HepG2 (cell line): Measurements from ENCODE around the gene PTHLH. TPM values are rescaled to one million over a fixed set of nuclear protein-coding genes. Genes with fewer than 3 reads are reported as not detected.
A peak's percentile ranks its signal among the peaks of the same experiment; 100 is the strongest.

Experiments
- HDAC1 ChIP-seq: sonication (generic); formaldehyde crosslinking; IDR thresholded peaks from 2 replicates; pipeline ENCODE4 v1.5.1; 2020; ENCODE audit warnings: mild to moderate bottlenecking, missing genetic modification reagents
- HMGXB4 ChIP-seq, 2 experiments: sonication (generic) in 1 of 2; formaldehyde crosslinking in 1 of 2; IDR thresholded peaks; 2 replicates each; pipeline versions ENCODE4 v1.4.0 to v1.6.1; 2018 to 2020; ENCODE audit warnings: missing genetic modification reagents in 2 of 2, borderline replicate concordance in 1 of 2, low read depth in 1 of 2, mild to moderate bottlenecking in 1 of 2, missing biosample characterization in 1 of 2
- HNF1B ChIP-seq: sonication (generic); formaldehyde crosslinking; IDR thresholded peaks from 2 replicates; pipeline ENCODE4 v1.5.1; 2020; ENCODE audit warnings: mild to moderate bottlenecking, moderate library complexity, missing genetic modification reagents
- HNRNPLL ChIP-seq: fragments of 200-400 bp; formaldehyde crosslinking; IDR thresholded peaks from 2 replicates; pipeline ENCODE4 v1.6.1; 2017; ENCODE audit warnings: mild to moderate bottlenecking, low read depth, low read length; ENCODE audit not compliant: poor library complexity, severe bottlenecking
- KDM5A ChIP-seq: fragments of 200-600 bp; sonication (generic); IDR thresholded peaks from 2 replicates; pipeline ENCODE4 v1.7.0; 2018; ENCODE audit warnings: antibody characterized with exemption, mild to moderate bottlenecking, low read length, borderline replicate concordance
- MAX ChIP-seq: IDR thresholded peaks from 2 replicates; pipeline ENCODE4 v1.6.1; 2012; ENCODE audit warnings: inconsistent platforms
- NBN ChIP-seq: fragments of 450-650 bp; conservative IDR thresholded peaks from 2 replicates; pipeline ENCODE4 v1.6.1; 2017
- NFKB2 ChIP-seq: sonication (generic); formaldehyde crosslinking; IDR thresholded peaks from 2 replicates; pipeline ENCODE4 v1.4.0; 2020; ENCODE audit warnings: missing genetic modification reagents, borderline replicate concordance
- NFYB ChIP-seq: sonication (generic); formaldehyde crosslinking; IDR thresholded peaks from 2 replicates; pipeline ENCODE4 v1.4.0; 2020; ENCODE audit warnings: missing genetic modification reagents
- RCOR2 ChIP-seq: IDR thresholded peaks from 2 replicates; pipeline ENCODE4 v1.6.1; 2016; ENCODE audit warnings: missing biosample characterization, missing genetic modification reagents
- SP2 ChIP-seq: sonication (generic); formaldehyde crosslinking; IDR thresholded peaks from 2 replicates; pipeline ENCODE4 v1.5.1; 2020; ENCODE audit warnings: mild to moderate bottlenecking, missing genetic modification reagents
- TAF1 ChIP-seq: sonication (generic); formaldehyde crosslinking; IDR thresholded peaks from 2 replicates; pipeline ENCODE4 v1.4.0; 2020; ENCODE audit warnings: missing genetic modification reagents
- U2AF1 ChIP-seq: fragments of 200-400 bp; formaldehyde crosslinking; optimal IDR thresholded peaks from 2 replicates; pipeline ENCODE3; 2017; ENCODE audit warnings: mild to moderate bottlenecking, low read depth, low read length
- UBTF ChIP-seq: sonication (generic); formaldehyde crosslinking; IDR thresholded peaks from 2 replicates; pipeline ENCODE4 v1.4.0; 2020; ENCODE audit warnings: mild to moderate bottlenecking, missing genetic modification reagents
- YY1 ChIP-seq: IDR thresholded peaks from 2 replicates; pipeline ENCODE4 v1.6.1; 2011; ENCODE audit warnings: low read length, low read depth, moderate library complexity, mild to moderate bottlenecking; ENCODE audit not compliant: insufficient read depth, insufficient replicate concordance
- ZNF574 ChIP-seq: sonication (generic); formaldehyde crosslinking; IDR thresholded peaks from 2 replicates; pipeline ENCODE4 v1.4.0; 2020; ENCODE audit warnings: missing genetic modification reagents
- ZNF607 ChIP-seq: sonication (generic); formaldehyde crosslinking; IDR thresholded peaks from 2 replicates; pipeline ENCODE4 v1.5.1; 2020; ENCODE audit warnings: missing genetic modification reagents, mild to moderate bottlenecking, borderline replicate concordance
- polyA plus RNA-seq, 8 experiments: library from polyadenylated mRNA; depleted of rRNA in 3 of 8; stranded (reverse) in 7 of 8; unstranded in 1 of 8; fragments of >200 nt; fragmentation: Illumina TruSeq in 4 of 8; extraction: Trizol in 4 of 8; gene quantifications; 2 replicates each; pipeline versions ENCODE4 v1.2.1 to v1.2.3, GENCODE V29; 2011 to 2016; ENCODE audit warnings: low read depth in 4 of 8, missing spikeins in 1 of 8, mixed read lengths in 1 of 8; ENCODE audit not compliant: insufficient read depth in 1 of 8
- total RNA-seq, 5 experiments: library from RNA; depleted of rRNA; stranded (reverse); fragments of >200 nt; fragmentation: Illumina TruSeq; extraction: Trizol; gene quantifications; 2 replicates each; pipeline ENCODE4 v1.2.3, GENCODE V29; 2016; ENCODE audit warnings: low read depth in 1 of 5

PTHLH gene
- total and polyA plus RNA-seq, 2 of the 13 experiments (the other 11 are each of a cell fraction or from before 2014, with no cell fraction given) = 0.22 TPM; not detected in 1

- TF ChIP-seq HMGXB4 (CRISPR knock-in tag; IDR thresholded peaks at IDR 0.05; ENCODE audit: borderline replicate concordance in 1 of 2, low read depth in 1 of 2) (0 out of 4 replicates have a peak, but pooled peaks of 1 of the 2 experiments have one; percentile 7), NFYB (CRISPR knock-in tag) (no peak), MAX (peak; percentile 71), NBN (no peak), RCOR2 (CRISPR knock-in tag) (no peak), HNRNPLL (no peak), UBTF (CRISPR knock-in tag) (peak; percentile 62), HDAC1 (CRISPR knock-in tag) (peak; percentile 49; the same call in 1 of the 2 replicates), ZNF607 (CRISPR knock-in tag) (0 out of 2 replicates have a peak, but pooled peaks have one; percentile 40), KDM5A (no peak), NFKB2 (CRISPR knock-in tag) (peak; percentile 37; the same call in 1 of the 2 replicates), YY1 (peak; percentile 32), SP2 (CRISPR knock-in tag) (0 out of 2 replicates have a peak, but pooled peaks have one; percentile 17), U2AF1 (no peak), TAF1 (CRISPR knock-in tag) (no peak), ZNF574 (CRISPR knock-in tag) (0 out of 2 replicates have a peak, but pooled peaks have one; percentile 23), HNF1B (CRISPR knock-in tag) (0 out of 2 replicates have a peak, but pooled peaks have one; percentile 15)
Measured at GRCh38 chr12:27969624-27970400, 2.7 kb downstream of the PTHLH start (continued).
